HG03354 (cell line): ENCODE data around the gene TBC1D2.

Experiments
- ATAC-seq: cut with Tn5 transposase; IDR thresholded peaks from one replicate; pipeline ENCODE4 v1.9.1; 2021; ENCODE audit warnings: mild to moderate bottlenecking; ENCODE audit not compliant: unreplicated experiment, poor library complexity, severe bottlenecking

TBC1D2 gene

GRCh38 chr9:98219794-98220370 lies 35.6 kb downstream of the TBC1D2 start:
- no peak for ATAC-seq

GRCh38 chr9:98219364-98219716 lies 36.1 kb downstream of the TBC1D2 start:
- ATAC-seq, result no peak

GRCh38 chr9:98218562-98219363 lies 36.7 kb downstream of the TBC1D2 start:
- no peak for ATAC-seq

- ATAC-seq, result no peak
These were observed 38.2 kb downstream of the TBC1D2 start for GRCh38 chr9:98217255-98217654.

GRCh38 chr9:98216391-98216790 lies 39.1 kb downstream of the TBC1D2 start:
- no peak for ATAC-seq

GRCh38 chr9:98215821-98216220 lies 39.6 kb downstream of the TBC1D2 start:
- ATAC-seq, result no peak

- no peak for ATAC-seq
These were observed 40.2 kb downstream of the TBC1D2 start for GRCh38 chr9:98215271-98215670.

- no peak for ATAC-seq
These were observed 40.6 kb downstream of the TBC1D2 start for GRCh38 chr9:98214811-98215210.

GRCh38 chr9:98211260-98211659 lies 44.2 kb downstream of the TBC1D2 start:
- no peak for ATAC-seq

- ATAC-seq, result no peak
These were observed 45.0 kb downstream of the TBC1D2 start for GRCh38 chr9:98210435-98210834.

GRCh38 chr9:98209530-98209929 lies 45.9 kb downstream of the TBC1D2 start:
- ATAC-seq, result no peak

- ATAC-seq, result no peak
These were observed 46.8 kb downstream of the TBC1D2 start for GRCh38 chr9:98208635-98209034.

GRCh38 chr9:98207606-98208005 lies 47.8 kb downstream of the TBC1D2 start:
- no peak for ATAC-seq

- ATAC-seq, result no peak
These were observed 48.7 kb downstream of the TBC1D2 start for GRCh38 chr9:98206754-98207153.

- ATAC-seq, result no peak
These were observed 50.8 kb downstream of the TBC1D2 start for GRCh38 chr9:98204692-98205091.

- no peak for ATAC-seq
These were observed 52.3 kb downstream of the TBC1D2 start for GRCh38 chr9:98203153-98203552.

- ATAC-seq, result no peak
These were observed 53.2 kb downstream of the TBC1D2 start for GRCh38 chr9:98202252-98202651.

- no peak for ATAC-seq
These were observed 53.7 kb downstream of the TBC1D2 start for GRCh38 chr9:98201749-98202148.

- no peak for ATAC-seq
These were observed 54.3 kb downstream of the TBC1D2 start for GRCh38 chr9:98201102-98201501.

GRCh38 chr9:98199388-98200033 lies 55.9 kb downstream of the TBC1D2 start:
- ATAC-seq, result no peak

- no peak for ATAC-seq
These were observed 59.8 kb downstream of the TBC1D2 start for GRCh38 chr9:98195671-98196070.
